ENCODE data around the gene SLC25A33. TPM values are rescaled to one million over a fixed set of nuclear protein-coding genes. Genes with fewer than 3 reads are reported as not detected.

The SLC25A33 gene
- total RNA-seq, 1 experiment from 2014 or later, result 9.2 TPM

- TF ChIP-seq, protein P1, sequence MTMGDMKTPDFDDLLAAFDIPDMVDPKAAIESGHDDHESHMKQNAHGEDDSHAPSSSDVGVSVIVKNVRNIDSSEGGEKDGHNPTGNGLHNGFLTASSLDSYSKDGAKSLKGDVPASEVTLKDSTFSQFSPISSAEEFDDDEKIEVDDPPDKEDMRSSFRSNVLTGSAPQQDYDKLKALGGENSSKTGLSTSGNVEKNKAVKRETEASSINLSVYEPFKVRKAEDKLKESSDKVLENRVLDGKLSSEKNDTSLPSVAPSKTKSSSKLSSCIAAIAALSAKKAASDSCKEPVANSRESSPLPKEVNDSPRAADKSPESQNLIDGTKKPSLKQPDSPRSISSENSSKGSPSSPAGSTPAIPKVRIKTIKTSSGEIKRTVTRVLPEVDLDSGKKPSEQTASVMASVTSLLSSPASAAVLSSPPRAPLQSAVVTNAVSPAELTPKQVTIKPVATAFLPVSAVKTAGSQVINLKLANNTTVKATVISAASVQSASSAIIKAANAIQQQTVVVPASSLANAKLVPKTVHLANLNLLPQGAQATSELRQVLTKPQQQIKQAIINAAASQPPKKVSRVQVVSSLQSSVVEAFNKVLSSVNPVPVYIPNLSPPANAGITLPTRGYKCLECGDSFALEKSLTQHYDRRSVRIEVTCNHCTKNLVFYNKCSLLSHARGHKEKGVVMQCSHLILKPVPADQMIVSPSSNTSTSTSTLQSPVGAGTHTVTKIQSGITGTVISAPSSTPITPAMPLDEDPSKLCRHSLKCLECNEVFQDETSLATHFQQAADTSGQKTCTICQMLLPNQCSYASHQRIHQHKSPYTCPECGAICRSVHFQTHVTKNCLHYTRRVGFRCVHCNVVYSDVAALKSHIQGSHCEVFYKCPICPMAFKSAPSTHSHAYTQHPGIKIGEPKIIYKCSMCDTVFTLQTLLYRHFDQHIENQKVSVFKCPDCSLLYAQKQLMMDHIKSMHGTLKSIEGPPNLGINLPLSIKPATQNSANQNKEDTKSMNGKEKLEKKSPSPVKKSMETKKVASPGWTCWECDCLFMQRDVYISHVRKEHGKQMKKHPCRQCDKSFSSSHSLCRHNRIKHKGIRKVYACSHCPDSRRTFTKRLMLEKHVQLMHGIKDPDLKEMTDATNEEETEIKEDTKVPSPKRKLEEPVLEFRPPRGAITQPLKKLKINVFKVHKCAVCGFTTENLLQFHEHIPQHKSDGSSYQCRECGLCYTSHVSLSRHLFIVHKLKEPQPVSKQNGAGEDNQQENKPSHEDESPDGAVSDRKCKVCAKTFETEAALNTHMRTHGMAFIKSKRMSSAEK (CRISPR knock-in tag; IDR thresholded peaks at IDR 0.05; ENCODE audit: borderline replicate concordance), result no peak
- TF ChIP-seq, protein P2, sequence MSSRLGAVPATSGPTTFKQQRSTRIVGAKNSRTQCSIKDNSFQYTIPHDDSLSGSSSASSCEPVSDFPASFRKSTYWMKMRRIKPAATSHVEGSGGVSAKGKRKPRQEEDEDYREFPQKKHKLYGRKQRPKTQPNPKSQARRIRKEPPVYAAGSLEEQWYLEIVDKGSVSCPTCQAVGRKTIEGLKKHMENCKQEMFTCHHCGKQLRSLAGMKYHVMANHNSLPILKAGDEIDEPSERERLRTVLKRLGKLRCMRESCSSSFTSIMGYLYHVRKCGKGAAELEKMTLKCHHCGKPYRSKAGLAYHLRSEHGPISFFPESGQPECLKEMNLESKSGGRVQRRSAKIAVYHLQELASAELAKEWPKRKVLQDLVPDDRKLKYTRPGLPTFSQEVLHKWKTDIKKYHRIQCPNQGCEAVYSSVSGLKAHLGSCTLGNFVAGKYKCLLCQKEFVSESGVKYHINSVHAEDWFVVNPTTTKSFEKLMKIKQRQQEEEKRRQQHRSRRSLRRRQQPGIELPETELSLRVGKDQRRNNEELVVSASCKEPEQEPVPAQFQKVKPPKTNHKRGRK (CRISPR knock-in tag; IDR thresholded peaks at IDR 0.05; ENCODE audit: borderline replicate concordance), result no peak
- TF ChIP-seq ELF4 (CRISPR knock-in tag; IDR thresholded peaks at IDR 0.05; ENCODE audit: low read depth) (no peak), JUN (CRISPR knock-in tag; IDR thresholded peaks at IDR 0.05) (no peak), ZNF317 (CRISPR knock-in tag; IDR thresholded peaks at IDR 0.05; ENCODE audit: borderline replicate concordance, low read depth) (no peak), ETV6 (CRISPR knock-in tag; IDR thresholded peaks at IDR 0.05) (no peak), NR1H2 (CRISPR knock-in tag; IDR thresholded peaks at IDR 0.05) (no peak), RELA (CRISPR knock-in tag; IDR thresholded peaks at IDR 0.05; ENCODE audit: borderline replicate concordance) (no peak)
- TF ChIP-seq, protein P3, sequence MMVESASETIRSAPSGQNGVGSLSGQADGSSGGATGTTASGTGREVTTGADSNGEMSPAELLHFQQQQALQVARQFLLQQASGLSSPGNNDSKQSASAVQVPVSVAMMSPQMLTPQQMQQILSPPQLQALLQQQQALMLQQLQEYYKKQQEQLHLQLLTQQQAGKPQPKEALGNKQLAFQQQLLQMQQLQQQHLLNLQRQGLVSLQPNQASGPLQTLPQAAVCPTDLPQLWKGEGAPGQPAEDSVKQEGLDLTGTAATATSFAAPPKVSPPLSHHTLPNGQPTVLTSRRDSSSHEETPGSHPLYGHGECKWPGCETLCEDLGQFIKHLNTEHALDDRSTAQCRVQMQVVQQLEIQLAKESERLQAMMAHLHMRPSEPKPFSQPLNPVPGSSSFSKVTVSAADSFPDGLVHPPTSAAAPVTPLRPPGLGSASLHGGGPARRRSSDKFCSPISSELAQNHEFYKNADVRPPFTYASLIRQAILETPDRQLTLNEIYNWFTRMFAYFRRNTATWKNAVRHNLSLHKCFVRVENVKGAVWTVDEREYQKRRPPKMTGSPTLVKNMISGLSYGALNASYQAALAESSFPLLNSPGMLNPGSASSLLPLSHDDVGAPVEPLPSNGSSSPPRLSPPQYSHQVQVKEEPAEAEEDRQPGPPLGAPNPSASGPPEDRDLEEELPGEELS (CRISPR knock-in tag; IDR thresholded peaks at IDR 0.05), result no peak
- TF ChIP-seq, protein P4, sequence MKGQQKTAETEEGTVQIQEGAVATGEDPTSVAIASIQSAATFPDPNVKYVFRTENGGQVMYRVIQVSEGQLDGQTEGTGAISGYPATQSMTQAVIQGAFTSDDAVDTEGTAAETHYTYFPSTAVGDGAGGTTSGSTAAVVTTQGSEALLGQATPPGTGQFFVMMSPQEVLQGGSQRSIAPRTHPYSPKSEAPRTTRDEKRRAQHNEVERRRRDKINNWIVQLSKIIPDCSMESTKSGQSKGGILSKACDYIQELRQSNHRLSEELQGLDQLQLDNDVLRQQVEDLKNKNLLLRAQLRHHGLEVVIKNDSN (CRISPR knock-in tag; IDR thresholded peaks at IDR 0.05), result no peak
Observed at GRCh38 chr1:9630331-9631111, 91.3 kb downstream of the SLC25A33 start (continued).

DNA sequence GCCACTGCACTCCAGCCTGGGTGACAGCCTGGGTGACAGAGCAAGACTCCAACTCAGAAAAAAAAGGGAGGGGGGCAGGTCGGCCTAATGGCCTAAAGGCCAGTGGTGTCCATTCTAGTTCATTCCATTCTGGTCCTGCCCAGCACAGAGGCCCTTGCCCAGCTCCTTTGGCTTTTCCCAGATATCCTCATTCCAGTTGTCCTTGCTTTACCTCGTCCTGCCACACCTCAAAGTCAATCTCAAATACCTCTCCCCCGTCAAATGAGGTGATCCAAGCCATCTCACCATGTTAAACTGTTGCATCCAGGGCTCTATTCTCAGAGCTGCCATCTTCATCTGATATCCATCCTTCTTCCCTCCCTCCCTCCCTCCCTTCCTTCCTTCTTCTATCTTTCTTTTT is 92.3 kb downstream of the SLC25A33 start:
- ChIA-PET CTCF (interaction anchor here (0.5 to 6.8 kb wide), 4 partner anchors 16 to 93 kb away, joined by 4 to 73 read pairs (median 5); no protein-coding TSS in a partner anchor), POLR2A (no interaction called here)
- ATAC-seq (no peak), DNase-seq (ENCODE audit: low spot score) (no peak)
- Mint-ChIP-seq H3K9me3 (peaks cover 14% of the 10 kb centered on the region), H3K36me3 (no peaks in the 10 kb centered on the region), H3K4me1 (peaks cover 5% of the 10 kb centered on the region), H3K27me3 (ENCODE audit: low read depth) (peaks cover 12% of the 10 kb centered on the region), H3K27ac (no peak overlapping the region), H3K4me3 (no peak overlapping the region)
- TF ChIP-seq HMGXB4 (CRISPR knock-in tag; IDR thresholded peaks at IDR 0.05) (no peak), CDX4 (CRISPR knock-in tag; IDR thresholded peaks at IDR 0.05; ENCODE audit: borderline replicate concordance) (no peak), MYBL2 (CRISPR knock-in tag; IDR thresholded peaks at IDR 0.05) (no peak), SMAD3 (CRISPR knock-in tag; IDR thresholded peaks at IDR 0.05; ENCODE audit: borderline replicate concordance) (no peak), ZNF423 (CRISPR knock-in tag; IDR thresholded peaks at IDR 0.05) (no peak), NR1H2 (CRISPR knock-in tag; IDR thresholded peaks at IDR 0.05) (no peak), ZNF396 (CRISPR knock-in tag; IDR thresholded peaks at IDR 0.05; ENCODE audit: borderline replicate concordance) (no peak), GABPB1 (CRISPR knock-in tag; IDR thresholded peaks at IDR 0.05) (no peak)

All from WTC11 (cell line).